Measurements from ENCODE around the gene HPGD. TPM values are rescaled to one million over a fixed set of nuclear protein-coding genes. Genes with fewer than 3 reads are reported as not detected.
A peak's percentile ranks its signal among the peaks of the same experiment; 100 is the strongest.

Gene HPGD
- total and polyA plus RNA-seq, 2 of the 8 experiments (the other 6 are each of a cell fraction or from before 2014, with no cell fraction given): 1.1 to 1.3 TPM

- Histone ChIP-seq H2AK5ac (ENCODE audit: low read depth, low read length) (no peak overlapping the region), H4K91ac (replicated peaks; ENCODE audit: insufficient read length, low read length) (no peak overlapping the region), H2BK12ac (ENCODE audit: low read depth, low read length) (no peak overlapping the region), H2BK120ac (replicated peaks; ENCODE audit: low read depth, low read length) (no peak overlapping the region), H3K27me3 (replicated peaks in 1 of 4; ENCODE audit: control insufficient read depth in 3 of 4, extremely low read depth in 1 of 4, insufficient read depth in 3 of 4, low read length in 3 of 4) (no peaks in the 10 kb centered on the region), H3K9me3 (ENCODE audit: insufficient read depth in 2 of 2, low read depth in 1 of 2, low read length in 1 of 2) (no peaks in the 10 kb centered on the region), H4K5ac (ENCODE audit: insufficient read length, low read depth, low read length) (no peak overlapping the region), H3K9ac (replicated peaks in 1 of 4; ENCODE audit: extremely low read depth in 1 of 4, low read depth in 3 of 4, low read length in 3 of 4) (no peak overlapping the region), H3K4me2 (ENCODE audit: insufficient read depth in 1 of 2, low read depth in 2 of 2, low read length in 2 of 2) (no peak overlapping the region; a peak in 1 of 4 replicates), H3K4ac (replicated peaks; ENCODE audit: insufficient read length, low read depth, low read length) (no peak overlapping the region), H3K23ac (ENCODE audit: insufficient read length) (no peak overlapping the region), H3K56ac (replicated peaks; ENCODE audit: insufficient read length, low read depth, low read length) (no peak overlapping the region), H3K79me1 (ENCODE audit: low read depth, low read length) (no peaks in the 10 kb centered on the region), H3K18ac (ENCODE audit: extremely low read depth, low read length) (no peak overlapping the region), H3K4me1 (replicated peaks in 1 of 4; ENCODE audit: control insufficient read depth in 3 of 4, insufficient read depth in 4 of 4, low read length in 3 of 4) (no peaks in the 10 kb centered on the region), H2AFZ (ENCODE audit: low read length) (peak overlapping the region; percentile 84), H3K14ac (ENCODE audit: insufficient read length) (no peak overlapping the region), H2BK15ac (ENCODE audit: low read length) (no peak overlapping the region), H2BK5ac (ENCODE audit: low read depth, low read length) (no peak overlapping the region), H3K36me3 (ENCODE audit: control insufficient read depth in 2 of 4, insufficient read depth in 4 of 4, low read length in 3 of 4) (no peaks in the 10 kb centered on the region), H3K23me2 (ENCODE audit: low read depth, low read length) (no peaks in the 10 kb centered on the region), H3K4me3 (ENCODE audit: extremely low read depth in 1 of 4, insufficient read depth in 2 of 4, low read depth in 3 of 4, low read length in 4 of 4) (no peak overlapping the region), H4K20me1 (replicated peaks in 1 of 2; ENCODE audit: control insufficient read depth in 1 of 2, insufficient read depth in 2 of 2, low read length in 2 of 2) (no peaks in the 10 kb centered on the region), H2BK20ac (ENCODE audit: low read length) (no peak overlapping the region), H3K27ac (ENCODE audit: low read depth, low read length) (no peak overlapping the region), H4K8ac (ENCODE audit: extremely low read depth, insufficient read depth, low read length) (no peak overlapping the region), H3K79me2 (ENCODE audit: control insufficient read depth in 1 of 2, insufficient read depth in 2 of 2, low read length in 2 of 2) (no peaks in the 10 kb centered on the region)
- no peak for DNase-seq (ENCODE audit: low read depth in 1 of 2, low spot score in 2 of 2)
- ChIA-PET POLR2A (ENCODE audit: partially characterized antibody) (no interaction called here), CTCF (ENCODE audit: partially characterized antibody) (interaction anchor here (0.6 to 1.7 kb wide), 2 partner anchors 24 to 478 kb away, joined by 3 read pairs; no protein-coding TSS in a partner anchor)
- WGBS, 2 experiments (ENCODE audit: extremely low coverage in 1 of 2, insufficient coverage in 1 of 2, insufficient read length in 1 of 2, insufficient replicate concordance in 2 of 2, low coverage in 1 of 2, low lambda C conversion rate in 2 of 2, missing lambda C conversion rate in 1 of 2): 84% methylated on average over 3 of the region's 3 CpGs; no CpG with 5 or more reads in 1 of the 2 experiments
- FAIRE-seq: no peak
- TF ChIP-seq BCL11A (IDR thresholded peaks at IDR 0.05; ENCODE audit: low read depth in 2 of 2, low read length in 2 of 2) (no peak), POU5F1 (IDR thresholded peaks at IDR 0.05; ENCODE audit: low read depth, low read length) (no peak), MAFK (IDR thresholded peaks at IDR 0.05; ENCODE audit: low read depth, low read length) (no peak), CTBP2 (IDR thresholded peaks at IDR 0.05; ENCODE audit: borderline replicate concordance, insufficient read depth, insufficient read length, low read length) (no peak), GTF2F1 (IDR thresholded peaks at IDR 0.05; ENCODE audit: borderline replicate concordance, low read depth, low read length) (no peak), BACH1 (IDR thresholded peaks at IDR 0.05; ENCODE audit: low read length) (no peak), TAF7 (optimal IDR thresholded peaks at IDR 0.05; ENCODE audit: borderline replicate concordance, low read depth, low read length) (no peak), TCF12 (IDR thresholded peaks at IDR 0.05; ENCODE audit: low read depth, low read length) (no peak)
Observed at GRCh38 chr4:174494726-174495125, 27.6 kb downstream of the HPGD start.
